ENCODE results near the gene ALOX12B. TPM values are rescaled to one million over a fixed set of nuclear protein-coding genes. Genes with fewer than 3 reads are reported as not detected.
A peak's percentile ranks its signal among the peaks of the same experiment; 100 is the strongest.

The ALOX12B gene
- total RNA-seq, 2 donors from 2014 or later: not detected

DNA sequence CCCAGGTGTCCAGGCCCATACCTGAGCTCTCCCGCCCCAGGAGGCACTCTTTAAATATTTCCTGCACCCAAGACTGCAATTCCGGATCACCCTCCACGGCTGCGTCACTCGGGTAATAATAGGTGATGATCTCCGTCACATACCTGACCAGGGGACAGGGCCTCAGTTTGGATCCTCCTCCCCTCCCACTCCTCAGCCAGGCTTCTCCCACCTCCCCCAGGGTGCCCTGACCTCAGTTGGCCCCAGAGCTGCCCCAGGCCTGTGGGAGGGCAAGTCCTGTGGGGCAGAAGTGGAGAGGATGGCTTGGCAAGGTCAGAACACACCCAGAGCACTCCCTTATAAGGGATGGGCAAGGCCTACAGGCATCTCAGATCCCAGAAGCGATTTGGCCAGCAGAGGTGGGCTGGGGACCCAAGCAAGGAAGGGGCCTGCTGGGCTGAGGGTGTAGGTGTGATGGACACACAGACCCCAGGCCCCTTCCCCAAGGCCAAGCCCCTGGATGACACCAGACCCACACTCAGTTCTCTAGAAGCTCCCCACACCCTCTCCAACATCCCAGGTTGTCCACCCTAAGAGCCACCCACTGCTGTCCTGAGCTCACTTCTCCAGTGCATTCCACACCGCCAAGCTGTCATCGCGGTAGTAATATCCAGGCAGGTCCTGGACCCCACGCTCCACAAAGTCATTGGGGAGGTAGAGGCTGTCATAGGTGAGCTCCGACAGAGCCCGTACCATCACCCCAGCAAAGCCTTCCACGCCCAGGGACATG, 11.8 kb downstream of the ALOX12B start:
- peaks cover 4 to 50% of the 10 kb centered on the region in 2 donors for H3K27me3 ChIP-seq
- intact Hi-C loops (cut with DNase I): no loop called here
- 60 to 78% methylated on average over 7 to 14 of the region's 14 CpGs for WGBS, 2 donors

DNA sequence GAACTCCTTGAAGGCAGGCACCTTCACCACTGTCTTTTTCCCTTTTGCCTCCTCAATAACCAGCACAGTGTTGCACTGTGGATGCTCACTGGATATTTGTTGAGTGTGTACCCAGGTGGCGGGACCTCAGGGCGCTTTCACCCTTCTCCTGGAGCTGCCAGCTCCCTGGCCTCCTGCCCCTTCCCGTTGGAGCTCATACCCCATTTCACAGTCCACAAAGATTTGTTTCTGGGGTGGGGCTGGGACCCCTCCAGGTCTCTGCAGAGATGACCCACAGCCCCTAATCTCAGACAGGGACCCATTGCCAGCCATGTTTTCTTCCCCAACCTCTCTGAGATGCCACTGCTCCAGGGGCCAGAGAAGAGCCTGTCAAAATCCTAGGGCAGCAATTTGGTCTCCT, 12.4 kb downstream of the ALOX12B start:
- Histone ChIP-seq H3K27ac (no peak overlapping the region), H3K4me1 (peaks cover 30% of the 10 kb centered on the region), H3K4me3 (no peak overlapping the region), H3K36me3 (replicated peaks in 1 of 2; ENCODE audit: insufficient read depth in 1 of 2, low read depth in 2 of 2) (no peaks in the 10 kb centered on the region), H3K9me3 (no peaks in the 10 kb centered on the region), H3K27me3 (peaks cover 4 to 50% of the 10 kb centered on the region in 2 donors)
- no peak for ATAC-seq
- intact Hi-C loops (cut with DNase I): no loop called here
- TF ChIP-seq, protein P1, sequence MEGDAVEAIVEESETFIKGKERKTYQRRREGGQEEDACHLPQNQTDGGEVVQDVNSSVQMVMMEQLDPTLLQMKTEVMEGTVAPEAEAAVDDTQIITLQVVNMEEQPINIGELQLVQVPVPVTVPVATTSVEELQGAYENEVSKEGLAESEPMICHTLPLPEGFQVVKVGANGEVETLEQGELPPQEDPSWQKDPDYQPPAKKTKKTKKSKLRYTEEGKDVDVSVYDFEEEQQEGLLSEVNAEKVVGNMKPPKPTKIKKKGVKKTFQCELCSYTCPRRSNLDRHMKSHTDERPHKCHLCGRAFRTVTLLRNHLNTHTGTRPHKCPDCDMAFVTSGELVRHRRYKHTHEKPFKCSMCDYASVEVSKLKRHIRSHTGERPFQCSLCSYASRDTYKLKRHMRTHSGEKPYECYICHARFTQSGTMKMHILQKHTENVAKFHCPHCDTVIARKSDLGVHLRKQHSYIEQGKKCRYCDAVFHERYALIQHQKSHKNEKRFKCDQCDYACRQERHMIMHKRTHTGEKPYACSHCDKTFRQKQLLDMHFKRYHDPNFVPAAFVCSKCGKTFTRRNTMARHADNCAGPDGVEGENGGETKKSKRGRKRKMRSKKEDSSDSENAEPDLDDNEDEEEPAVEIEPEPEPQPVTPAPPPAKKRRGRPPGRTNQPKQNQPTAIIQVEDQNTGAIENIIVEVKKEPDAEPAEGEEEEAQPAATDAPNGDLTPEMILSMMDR (IDR thresholded peaks at IDR 0.05): no peak
- no peak for TF ChIP-seq POLR2A (IDR thresholded peaks at IDR 0.05)
- DNase-seq: no peak
- 66 to 90% methylated on average over 3 of the region's 3 CpGs for WGBS, 2 donors

More for the DNA sequence above, 11.8 kb downstream of the ALOX12B start:
- peaks cover 34% of the 10 kb centered on the region for H3K4me1 ChIP-seq
- H3K9me3 ChIP-seq: no peaks in the 10 kb centered on the region
- no peak overlapping the region for H3K27ac ChIP-seq
- H3K36me3 ChIP-seq (replicated peaks in 1 of 2; ENCODE audit: insufficient read depth in 1 of 2, low read depth in 2 of 2): no peaks in the 10 kb centered on the region
- no peak for DNase-seq
- ATAC-seq: no peak
- TF ChIP-seq, protein P1 (IDR thresholded peaks at IDR 0.05): no peak
- TF ChIP-seq POLR2A (IDR thresholded peaks at IDR 0.05): no peak
- no peak overlapping the region for H3K4me3 ChIP-seq

DNA sequence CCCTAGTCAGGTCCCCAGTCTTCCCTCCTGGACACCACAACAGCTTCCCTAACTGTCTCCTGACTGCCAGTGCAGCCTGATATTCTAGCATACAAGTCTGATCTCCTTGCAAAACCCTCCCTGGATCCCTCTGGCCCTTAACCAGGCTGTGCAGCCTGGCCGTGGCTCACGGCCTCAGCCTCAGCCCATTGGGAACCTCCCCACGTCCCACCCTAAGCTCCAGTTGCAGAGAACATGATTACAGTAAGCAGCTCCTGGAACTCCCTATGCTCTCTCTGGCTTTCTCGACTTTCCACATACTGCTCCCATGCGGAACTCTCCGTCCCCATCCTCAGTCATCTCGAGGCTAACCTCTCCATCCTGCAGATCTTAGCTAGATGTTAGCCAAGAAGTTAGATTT, 13.0 kb downstream of the ALOX12B start:
- intact Hi-C loops (cut with DNase I): no loop called here
- peaks cover 4 to 50% of the 10 kb centered on the region in 2 donors for H3K27me3 ChIP-seq
- ATAC-seq: no peak
- DNase-seq: no peak
- WGBS, 2 donors: 40 to 41% methylated on average over 7 of the region's 7 CpGs
- H3K9me3 ChIP-seq: no peaks in the 10 kb centered on the region
- TF ChIP-seq, protein P1 (IDR thresholded peaks at IDR 0.05): no peak
- TF ChIP-seq POLR2A (IDR thresholded peaks at IDR 0.05): no peak
- H3K4me1 ChIP-seq: peaks cover 24% of the 10 kb centered on the region
- no peak overlapping the region for H3K27ac ChIP-seq
- no peak overlapping the region for H3K4me3 ChIP-seq
- H3K36me3 ChIP-seq (replicated peaks in 1 of 2; ENCODE audit: insufficient read depth in 1 of 2, low read depth in 2 of 2): no peaks in the 10 kb centered on the region

DNA sequence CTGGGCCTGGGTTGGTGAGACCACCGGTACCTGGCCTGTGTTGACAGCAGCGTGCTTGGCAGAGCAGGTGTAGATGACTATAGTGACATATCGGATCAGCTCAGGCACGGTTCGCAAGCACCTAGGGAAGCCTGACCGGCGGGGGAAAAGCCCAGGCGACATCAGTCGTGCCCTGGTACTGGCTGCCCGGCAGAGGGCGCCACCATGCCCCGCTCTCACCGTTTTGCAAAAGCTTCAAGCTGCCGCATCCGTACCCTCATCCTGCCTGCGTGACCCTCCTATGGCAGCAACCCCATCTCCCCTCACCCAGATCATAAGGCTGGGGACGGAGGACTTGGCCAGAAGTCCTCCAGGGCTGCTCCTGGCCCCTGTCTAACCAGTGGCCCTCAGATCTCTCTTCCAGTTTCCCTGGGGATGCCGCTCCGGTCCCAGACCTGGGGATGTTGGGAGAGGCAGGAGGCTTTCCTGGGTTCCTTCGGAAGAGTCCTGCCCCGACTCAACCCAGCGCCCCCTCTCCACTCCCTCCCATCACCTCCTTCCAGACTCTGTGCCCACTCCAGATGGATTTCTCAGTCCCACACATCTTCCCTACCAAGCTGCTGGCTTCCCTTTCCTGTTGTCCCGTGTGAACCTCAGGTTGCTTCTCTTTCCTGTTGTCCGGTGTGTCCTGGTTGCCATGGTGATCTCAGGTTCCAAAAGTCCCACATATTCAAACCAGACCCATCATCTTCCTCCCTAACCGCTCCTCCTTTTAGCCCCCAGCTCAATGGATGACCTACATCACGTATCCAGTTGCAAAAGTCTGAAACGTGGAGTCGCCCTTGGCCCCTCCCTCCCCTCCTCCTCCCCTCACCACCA, 13.7 kb downstream of the ALOX12B start:
- intact Hi-C loops (cut with DNase I): no loop called here
- no peaks in the 10 kb centered on the region for H3K9me3 ChIP-seq
- 4 to 8% methylated on average over 20 to 28 of the region's 28 CpGs for WGBS, 2 donors

More for the DNA sequence above, 13.7 kb downstream of the ALOX12B start:
- DNase-seq: peak; percentile 72 to 79 (median 77)
- H3K27me3 ChIP-seq: peaks cover 4 to 43% of the 10 kb centered on the region in 2 donors
- peaks cover 20% of the 10 kb centered on the region for H3K4me1 ChIP-seq
- H3K36me3 ChIP-seq (replicated peaks in 1 of 2; ENCODE audit: insufficient read depth in 1 of 2, low read depth in 2 of 2): no peaks in the 10 kb centered on the region
- no peak for TF ChIP-seq POLR2A (IDR thresholded peaks at IDR 0.05)
- TF ChIP-seq, protein P1 (IDR thresholded peaks at IDR 0.05): peak; percentile 79 to 94 (median 85)
- H3K4me3 ChIP-seq: no peak overlapping the region
- ATAC-seq: peak; percentile 86
- no peak overlapping the region for H3K27ac ChIP-seq
